ENCODE data around the gene LDLRAD4. TPM values are rescaled to one million over a fixed set of nuclear protein-coding genes. Genes with fewer than 3 reads are reported as not detected.

The LDLRAD4 gene
- polyA plus RNA-seq, 1 donor = 8.0 TPM

DNA sequence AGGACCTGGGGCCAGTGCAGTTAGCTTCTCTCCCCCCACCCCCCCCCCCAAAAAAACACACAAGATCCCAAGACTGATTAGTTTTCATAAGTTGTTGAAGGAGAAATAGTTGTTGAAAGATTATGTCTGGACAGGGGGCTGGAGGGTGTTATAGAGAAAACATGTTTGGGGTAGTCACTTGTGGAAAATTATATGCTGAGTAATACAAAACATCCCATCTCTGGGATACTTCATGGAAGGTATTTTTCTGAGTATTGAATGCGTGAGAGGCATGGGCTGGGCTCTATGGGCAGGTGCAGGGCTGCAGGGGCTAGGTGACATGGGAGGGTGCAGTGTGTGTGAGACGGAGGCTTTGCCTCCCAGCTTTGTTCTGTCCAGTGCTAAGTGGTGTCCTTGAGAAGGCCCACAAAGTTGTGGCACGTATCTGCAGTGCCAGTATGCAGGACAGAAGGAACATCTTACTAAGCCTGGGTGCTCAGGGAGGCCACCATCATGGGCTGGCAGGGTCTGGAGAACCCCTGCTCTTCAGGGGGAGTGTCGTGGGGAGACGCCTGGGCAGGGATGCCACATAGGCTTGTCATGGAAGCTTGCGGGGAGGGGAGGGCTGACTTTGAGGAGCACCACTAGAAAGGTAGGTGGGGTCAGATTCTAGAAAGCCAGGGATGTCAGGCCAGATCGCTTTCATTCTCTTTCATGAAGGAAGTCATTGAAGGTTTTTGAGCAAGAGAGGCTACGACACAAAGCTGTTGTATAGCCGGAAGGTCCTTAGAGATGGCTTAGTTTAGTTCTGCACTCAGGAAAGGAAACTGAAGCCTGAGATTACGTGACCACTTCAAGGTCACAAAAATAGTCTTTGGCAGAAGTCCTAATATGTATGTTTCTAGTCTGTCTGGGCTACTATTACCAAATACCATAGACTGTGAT lies 232.0 kb downstream of the LDLRAD4 start:
- DNase-seq = no peak

DNA sequence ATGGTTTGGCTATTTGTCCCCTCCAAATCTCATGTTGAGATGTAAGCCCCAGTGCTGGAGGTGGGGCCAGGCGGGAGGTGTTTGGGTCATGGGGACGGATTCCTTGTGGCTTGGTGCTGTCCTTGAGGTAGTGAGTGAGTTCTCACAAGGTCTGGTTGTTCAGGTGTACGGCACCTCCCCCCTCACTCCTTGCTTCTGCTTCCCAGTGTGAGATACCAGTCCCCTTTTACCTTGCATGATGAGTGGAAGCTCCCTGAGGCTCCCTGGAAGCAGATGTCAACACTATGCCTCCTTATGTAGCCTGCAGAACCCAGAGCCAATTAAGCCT lies 232.6 kb downstream of the LDLRAD4 start:
- DNase-seq = no peak

DNA sequence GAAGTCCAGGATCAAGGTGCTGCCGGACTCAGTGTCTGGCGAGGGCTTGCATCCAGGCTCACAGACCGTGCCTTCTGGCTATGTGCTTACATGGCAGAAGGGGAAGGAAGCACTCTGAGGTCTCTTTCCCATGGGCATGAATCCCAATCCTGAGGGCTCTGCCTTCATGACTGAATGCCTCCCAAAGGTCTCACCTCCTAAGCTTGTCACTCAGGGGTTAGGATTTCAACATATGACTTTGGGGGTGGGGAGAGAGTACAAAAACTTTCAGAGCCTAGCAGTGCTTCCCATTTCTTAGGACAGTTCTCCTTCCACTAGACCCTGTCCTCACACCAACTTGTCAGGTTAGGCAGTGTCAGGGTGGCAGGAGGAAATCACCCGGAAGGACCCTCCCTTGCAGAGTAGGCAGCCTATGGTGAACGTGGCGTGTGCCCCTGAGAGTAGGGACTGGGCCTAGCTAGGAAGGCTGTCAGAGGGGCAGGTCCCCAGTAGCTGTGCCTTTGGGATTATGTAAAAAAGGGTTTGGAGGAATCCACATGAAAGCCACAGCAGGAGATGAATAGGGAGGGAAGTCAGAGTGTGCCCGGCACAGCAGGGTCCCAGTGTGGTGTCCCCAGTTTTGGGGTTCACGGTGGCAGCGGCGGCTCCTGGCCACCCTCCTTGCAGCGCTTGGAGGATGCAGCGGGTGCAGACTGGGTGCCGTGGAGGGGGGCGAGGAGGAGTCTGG lies 233.3 kb downstream of the LDLRAD4 start:
- no peak for DNase-seq

DNA sequence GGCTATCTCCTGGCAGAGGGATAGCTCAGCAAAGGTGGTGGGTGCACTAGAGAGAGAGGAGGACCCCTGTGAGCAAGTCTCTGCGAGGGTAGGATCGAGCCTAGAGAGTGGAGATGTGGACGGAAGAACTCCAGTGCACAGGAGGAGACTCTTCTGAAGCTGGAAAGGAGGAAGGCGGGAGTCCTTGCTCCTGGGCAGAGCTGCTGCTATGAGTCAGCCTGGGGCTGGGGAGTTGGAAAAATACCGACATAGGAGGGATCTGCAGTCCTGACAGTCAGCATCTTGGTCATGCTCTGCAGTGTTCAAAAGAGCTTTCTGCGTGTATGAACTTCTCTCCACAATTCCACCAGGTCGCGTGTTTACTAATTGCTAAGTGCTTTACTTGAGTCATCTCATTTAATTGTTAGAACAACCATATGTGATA lies 233.8 kb downstream of the LDLRAD4 start:
- DNase-seq = peak; percentile 84

DNA sequence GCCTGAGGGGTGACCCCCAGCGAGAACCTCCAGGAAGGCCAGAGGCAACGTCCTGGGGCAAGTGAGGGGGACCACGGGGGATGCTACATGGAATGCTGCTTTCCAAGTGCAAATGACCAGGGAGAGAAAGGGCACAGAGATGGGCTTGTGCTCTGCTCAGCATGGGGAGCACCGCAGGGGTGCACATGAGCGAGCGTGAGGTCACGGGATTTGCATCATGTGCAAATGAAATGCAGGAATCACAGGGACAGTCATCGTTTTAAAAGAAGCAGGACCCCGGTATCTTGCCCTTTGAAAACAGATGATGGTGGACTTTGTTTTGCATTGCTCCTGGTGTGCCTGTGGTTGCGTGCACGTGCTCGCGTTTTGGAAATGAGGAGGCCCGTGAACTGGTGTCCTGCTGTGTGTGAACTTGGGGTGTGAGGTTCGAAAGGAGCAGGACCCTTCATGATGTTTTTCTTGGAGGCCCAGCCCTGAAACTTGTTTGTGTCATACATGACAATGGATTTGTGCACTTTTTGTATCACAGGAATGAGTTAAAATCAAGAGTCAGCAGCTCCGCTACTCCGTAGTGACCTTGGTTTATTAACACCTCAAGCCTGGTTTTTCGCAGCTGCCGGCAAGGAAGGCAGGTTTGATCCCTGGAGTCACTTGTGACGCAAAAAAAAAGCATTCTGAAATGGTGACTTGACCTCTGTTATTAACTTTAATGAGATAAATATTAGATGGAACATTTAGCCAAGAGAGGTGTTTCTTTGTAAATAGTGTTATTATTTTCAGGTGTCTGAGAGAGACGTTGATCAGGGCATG lies 234.5 kb downstream of the LDLRAD4 start:
- no peak for DNase-seq

DNA sequence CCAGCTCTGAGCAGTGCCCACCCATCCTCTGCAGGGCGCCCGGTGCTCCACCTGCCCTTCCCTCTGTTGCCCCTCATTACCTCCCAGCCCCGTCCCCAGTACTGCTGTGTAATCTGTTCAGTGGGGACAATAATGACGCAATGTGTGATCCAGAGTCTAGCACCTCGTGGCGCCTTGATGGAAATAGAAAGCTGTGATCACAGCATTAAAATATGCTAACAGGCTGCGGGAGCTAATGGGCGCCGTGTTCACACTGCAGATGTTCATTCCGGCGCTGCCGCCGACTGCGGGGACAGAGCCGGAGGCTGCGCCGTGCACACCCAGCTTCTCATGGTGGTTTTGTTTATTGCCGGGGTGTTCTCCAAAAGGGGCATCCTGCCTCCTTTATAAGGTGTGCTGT lies 235.2 kb downstream of the LDLRAD4 start:
- no peak for DNase-seq

DNA sequence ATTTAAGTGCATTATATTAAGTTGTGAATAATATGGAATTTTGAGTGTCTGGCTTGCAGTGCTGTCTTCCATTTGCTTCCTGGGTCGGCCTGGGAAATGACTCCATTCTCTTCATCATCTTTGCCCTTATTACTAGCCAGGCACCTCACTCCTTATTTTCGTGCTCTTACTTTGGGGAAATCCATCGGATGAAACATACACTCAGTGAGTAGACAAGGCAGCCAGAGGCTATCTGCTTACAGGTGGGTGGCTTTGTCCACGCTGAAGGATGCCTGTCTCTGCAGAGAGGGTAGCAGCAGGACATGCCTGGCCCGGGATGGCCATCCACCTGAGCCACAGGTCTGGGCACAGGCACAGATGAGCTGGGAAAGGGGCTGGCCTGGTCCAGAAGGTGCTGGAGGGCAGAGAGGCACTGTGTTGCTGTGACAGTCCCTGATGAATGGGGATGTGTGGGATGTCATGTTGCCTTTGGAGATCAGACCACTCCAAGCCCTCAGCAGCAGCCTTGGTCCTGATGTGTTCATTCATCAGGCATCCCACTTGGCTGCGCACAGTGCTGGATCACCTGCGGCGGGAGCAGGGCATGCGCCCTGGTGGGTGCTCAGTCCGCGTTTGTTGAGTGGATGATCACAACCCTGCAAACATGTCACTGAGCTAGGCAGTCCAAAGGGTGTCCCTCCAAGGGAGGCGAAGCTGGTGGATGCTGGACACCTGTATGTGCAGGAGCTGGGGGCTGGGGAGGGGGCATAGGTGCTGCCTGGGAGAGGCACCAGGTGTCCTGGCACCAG lies 236.0 kb downstream of the LDLRAD4 start:
- DNase-seq = no peak

DNA sequence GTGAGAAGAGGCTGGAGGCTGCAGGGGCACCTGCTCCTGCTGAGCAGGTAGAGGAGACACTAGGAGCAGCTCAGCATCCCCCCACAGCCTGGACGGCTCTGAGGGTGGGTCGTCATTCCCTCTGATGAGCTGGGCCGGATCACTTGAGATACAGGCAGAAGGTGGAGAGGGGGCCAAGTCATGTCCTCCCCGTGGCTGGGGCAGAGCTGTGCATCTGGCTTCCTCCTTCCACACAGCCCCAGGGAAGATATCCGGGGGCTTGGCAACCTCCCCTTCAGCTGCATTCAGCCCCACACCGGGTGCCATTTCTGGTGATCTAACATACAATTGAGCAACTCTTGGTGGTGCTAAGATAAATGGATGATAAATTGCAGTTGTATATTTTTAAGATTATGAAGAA lies 236.9 kb downstream of the LDLRAD4 start:
- no peak for DNase-seq

DNA sequence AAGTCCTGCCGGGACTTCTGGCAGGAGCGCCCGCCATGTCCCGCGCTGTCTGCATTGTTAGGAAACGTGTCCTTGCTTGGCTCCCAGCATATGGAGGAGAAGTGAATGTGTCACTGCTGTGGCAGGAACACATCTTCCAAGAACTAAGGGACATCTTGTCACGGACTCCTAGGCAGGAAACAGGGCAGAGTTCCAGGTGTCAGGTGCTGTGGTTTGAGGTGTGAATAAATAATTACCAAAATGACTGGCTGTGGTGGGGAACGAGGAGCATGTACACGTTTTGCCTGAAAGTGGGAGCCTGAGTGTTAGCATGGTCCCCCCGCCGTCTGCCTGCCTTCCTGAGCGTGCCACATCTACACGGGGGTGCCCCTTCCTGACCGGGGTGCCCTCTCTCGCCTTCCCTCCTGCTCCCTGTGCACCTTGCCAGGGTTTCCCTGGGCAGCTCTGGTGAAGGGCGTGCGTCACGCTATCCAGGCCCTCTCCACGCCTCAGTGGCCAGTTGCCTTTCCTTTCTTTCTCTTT lies 237.5 kb downstream of the LDLRAD4 start:
- DNase-seq = no peak

DNA sequence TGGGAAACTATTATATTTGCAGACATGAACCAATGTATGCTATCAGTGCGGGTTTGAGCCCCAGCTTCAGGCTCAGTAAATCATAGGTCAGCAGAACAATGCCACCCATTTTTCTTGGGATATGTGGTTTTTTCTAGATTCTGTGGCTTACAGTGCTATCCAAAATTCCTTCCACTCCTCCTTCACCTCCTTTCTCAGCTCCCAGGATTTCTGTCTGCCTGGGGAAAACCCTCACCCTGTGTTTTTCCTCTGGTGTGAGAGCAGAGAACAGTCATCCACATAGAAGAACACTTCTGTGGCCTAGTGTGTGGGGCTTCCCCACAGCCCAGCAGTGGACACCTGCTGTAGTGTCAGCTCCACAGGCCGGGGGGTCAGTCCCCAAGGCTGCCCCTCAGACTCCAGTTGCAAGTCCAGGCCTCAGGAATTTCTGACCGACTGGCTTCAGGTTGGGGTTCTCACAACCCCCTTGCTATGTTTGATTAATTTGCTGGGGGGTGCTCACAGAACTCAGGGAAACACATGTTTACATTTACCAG lies 238.2 kb downstream of the LDLRAD4 start:
- no peak for DNase-seq

DNA sequence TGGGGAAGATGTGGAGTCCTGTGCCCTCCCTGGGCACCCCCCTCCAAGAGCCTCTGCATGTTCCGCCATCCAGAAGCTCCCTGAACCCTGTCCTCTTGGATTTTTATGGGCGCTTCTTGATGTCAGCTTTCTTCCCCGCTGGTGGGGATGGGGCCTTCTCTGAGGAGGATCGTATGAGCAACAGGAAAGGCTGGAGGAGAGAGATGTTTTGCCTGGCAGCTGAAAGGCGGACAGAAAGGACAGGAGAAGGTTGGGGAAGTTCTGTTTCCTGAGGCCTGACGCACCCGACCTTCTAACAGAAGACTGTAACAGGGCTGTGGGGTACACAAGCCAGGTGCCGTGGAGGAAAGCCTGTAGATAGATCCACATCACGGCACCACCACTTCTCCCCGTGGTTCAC lies 238.8 kb downstream of the LDLRAD4 start:
- no peak for DNase-seq

DNA sequence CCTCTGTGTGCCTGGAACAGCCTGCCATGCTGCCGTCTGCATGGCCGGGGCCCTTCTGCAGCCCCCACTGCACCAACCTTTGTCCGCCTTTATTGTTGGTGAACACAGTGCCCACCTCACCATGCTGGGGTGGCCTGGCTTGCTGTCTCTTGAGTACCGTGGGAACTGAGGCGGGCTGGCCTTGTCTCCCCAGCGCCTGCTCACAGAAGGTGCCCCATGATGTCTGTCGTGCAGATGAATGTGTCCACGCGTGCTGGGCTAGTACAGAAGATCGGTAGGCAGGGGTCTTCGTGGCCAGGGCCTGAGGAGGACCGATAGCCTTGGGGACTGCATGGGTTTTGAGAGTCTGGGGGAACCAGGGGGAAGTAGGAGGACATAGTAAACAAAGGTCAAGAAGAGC lies 242.4 kb downstream of the LDLRAD4 start:
- no peak for DNase-seq

DNA sequence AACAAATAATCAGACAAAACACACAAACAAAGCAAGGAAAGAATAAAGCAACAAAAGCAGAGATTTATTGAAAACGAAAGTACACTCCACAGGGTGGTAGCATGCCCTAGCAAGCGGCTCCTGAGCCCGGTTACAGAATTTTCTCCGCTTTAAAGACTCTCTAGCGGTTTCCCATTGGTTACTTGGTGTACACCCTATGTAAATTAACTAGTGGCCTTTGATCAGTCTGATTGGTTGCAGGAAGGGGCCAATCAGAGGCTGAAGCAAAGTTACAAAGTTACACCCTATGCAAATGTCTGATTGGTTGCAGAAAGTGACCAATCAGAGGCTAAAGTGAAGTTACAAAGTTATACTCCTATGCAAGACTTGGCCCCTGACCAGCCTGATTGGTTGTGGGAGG lies 242.9 kb downstream of the LDLRAD4 start:
- DNase-seq = no peak

DNA sequence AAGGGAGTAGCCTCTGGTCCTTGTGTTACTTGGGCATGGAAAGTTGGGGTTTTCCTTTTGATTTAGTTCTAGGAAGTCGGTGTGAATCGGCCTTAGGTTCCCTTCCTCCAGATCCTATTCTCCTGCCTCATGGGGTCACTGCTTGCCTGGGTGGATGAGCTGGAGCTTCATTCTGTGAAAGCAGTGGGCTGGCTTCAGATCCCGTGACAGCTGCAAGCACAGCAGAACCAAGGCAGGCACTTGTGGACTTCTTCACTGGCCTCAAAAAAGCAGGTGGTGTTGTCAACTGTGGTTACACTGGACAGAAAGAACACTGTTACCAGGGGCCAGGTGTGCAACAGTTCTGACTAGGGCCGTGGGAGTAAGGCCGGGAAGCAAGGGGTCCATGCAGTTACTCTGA lies 243.4 kb downstream of the LDLRAD4 start:
- DNase-seq = no peak

DNA sequence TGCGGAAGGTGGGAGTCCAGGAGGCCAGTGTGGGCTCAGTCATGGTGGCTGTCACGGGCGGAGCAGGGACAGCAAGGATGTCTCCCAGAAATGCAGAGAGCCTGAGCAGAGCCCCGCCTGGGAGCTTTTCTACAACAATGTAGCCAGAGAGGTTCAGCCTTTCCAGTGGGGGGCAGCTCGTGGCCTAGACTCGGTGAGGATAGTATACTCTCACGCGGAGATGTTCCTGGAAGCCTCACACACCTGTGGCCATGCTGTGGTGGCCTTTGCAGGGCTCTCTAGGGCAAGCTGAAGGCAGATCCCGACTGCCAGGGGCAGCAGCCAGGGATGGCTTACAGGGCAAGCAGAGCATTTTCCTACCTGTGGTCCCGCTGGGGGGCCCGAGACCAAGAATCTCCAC lies 244.1 kb downstream of the LDLRAD4 start:
- DNase-seq = no peak

DNA sequence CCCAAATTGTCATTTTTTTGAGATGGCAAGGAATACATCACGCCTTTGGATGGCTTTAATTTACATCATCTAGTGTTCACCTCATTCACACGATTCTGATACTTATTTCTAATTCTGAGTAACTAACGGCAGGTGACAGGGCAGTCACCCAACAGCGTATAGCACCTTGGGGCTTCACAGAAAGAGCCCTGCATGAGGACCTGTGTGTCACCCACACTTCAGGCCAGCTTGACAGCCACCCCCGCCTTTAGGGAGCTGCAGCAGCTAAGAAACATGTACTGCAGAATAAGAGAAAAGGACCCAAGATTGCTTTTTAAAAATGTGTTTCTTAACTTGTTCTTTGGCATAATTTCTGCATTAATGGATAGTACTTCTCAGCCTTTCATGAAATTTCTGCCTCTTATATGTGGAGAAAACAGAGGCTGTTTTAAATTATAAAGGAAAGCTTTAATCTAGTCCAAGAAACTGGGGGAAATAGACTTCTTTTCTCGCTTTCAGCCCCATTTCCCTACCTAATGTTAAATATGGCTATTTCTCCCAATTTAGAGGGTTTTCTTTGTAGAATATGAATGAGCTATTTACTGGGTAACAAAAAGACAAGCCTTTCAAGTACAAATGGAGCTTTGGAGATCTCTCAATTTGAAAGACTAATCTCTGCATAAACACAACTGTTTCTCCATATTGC lies 245.1 kb downstream of the LDLRAD4 start:
- no peak for DNase-seq

DNA sequence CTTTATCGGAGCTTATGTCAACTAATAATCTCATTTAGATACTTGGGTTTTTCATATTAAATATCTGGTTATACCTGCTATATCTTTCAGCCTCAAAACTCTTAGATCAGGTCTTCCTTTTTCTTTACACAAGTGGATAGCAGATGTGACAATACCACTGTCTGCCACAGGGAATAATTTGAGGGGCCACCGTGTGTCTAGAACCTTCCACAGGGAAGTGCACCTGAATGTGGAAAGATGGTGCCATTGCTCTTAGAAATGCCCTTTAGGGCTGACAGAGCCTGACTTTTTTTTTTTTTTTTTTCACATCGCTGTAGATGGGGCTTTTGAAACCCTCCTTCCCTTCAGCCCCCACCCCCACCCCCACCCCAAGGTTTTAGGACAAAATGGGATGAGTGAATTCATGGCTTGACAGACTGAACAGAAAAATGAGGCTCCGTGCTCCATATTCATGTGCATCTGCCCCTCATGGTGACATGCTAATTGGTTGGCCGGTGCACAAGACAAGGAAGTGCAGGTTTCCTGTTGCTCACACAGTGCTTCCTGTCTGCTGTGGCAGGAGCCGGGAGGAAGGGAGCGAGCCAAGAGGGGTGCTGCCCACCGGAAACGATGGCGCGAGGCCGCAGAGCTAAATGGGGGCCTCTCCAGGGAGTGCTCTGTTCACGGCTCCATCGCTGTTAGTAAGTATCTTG lies 246.0 kb downstream of the LDLRAD4 start:
- no peak for DNase-seq

DNA sequence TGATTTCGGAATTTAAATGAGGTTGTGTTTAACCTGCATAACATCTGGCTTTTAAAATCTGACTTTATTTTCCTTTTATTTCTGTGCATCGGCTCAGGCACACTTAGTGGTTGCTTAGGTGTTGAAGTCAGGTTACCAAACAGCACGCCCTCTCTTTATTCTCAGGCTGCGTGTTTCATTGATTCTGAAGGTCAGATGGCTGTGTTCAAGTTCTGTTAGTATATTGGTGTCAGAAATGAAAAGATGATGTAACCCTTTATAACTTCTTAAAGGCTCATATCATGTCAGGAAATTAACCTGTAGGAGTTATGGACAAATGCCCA lies 246.5 kb downstream of the LDLRAD4 start:
- DNase-seq = no peak

DNA sequence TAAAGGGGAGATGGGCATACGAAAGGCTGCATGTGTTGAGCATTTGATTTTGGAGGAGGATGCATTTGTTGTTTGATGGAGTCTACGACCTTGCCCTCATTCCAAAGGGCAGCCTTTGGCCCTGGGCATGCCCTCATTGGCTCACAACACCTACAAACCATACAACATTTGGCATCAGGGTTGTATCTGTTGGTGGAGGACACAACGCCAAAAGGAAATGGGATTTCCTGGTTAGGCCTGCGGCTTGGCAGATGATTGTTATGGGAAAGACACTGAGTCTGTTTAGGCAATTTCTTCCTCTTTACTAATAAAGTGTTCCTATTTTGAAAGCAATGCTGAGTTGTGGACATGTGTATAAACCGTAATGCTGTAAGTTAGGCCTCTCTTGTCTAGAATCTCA lies 246.9 kb downstream of the LDLRAD4 start:
- no peak for DNase-seq

DNA sequence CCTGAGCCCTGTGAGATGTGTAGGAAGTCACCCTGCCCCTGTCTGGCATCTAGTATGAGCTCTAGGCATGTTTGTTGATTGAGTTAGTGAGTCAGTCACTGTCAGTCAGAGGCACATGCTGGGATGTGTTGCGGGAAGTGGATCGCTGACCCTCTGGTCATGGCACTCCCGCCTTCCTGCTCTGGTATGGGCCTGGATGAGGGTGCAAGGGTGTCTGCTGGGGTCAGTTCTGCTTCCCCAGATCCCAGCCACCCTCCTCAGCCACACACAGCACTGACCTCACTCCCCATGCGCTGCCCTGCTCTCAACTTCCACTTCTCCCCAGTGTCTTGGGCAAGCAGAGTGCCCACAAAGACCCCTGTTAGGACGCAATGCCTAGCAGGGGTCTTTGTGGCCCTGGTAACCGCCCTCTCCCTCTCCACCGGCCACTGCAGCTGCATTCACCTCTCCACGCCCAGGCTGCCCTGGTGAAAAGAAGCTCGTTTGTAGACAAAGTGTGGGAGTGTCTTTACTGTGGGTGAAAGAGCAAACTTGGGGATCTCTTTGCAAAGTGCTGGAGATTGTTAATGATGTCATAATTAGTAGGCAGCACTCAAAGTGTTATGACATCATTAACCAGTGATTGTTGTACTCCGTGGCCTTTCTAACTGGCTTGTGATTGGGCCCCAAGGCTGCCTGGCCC lies 252.1 kb downstream of the LDLRAD4 start:
- DNase-seq = no peak
